Thyroid gland (tissue), 4 donors: Measurements from ENCODE around the gene DAPP1.

Source experiments
- CTCF ChIP-seq, 6 experiments: fragments of 200-600 bp in 3 of 6; fragments of 450-650 bp in 3 of 6; sonication (generic) in 3 of 6; IDR thresholded peaks; one replicate each; pipeline ENCODE4 v1.5.1; 2016 to 2019; ENCODE audit warnings: antibody characterized with exemption in 6 of 6, mild to moderate bottlenecking in 2 of 6, inconsistent platforms in 1 of 6, moderate library complexity in 1 of 6
- POLR2A ChIP-seq, 2 donors: fragments of 450-650 bp; IDR thresholded peaks; one replicate each; pipeline ENCODE4 v1.6.1; 2017; ENCODE audit warnings: antibody characterized with exemption in 2 of 2, mild to moderate bottlenecking in 2 of 2, moderate library complexity in 1 of 2

DNA sequence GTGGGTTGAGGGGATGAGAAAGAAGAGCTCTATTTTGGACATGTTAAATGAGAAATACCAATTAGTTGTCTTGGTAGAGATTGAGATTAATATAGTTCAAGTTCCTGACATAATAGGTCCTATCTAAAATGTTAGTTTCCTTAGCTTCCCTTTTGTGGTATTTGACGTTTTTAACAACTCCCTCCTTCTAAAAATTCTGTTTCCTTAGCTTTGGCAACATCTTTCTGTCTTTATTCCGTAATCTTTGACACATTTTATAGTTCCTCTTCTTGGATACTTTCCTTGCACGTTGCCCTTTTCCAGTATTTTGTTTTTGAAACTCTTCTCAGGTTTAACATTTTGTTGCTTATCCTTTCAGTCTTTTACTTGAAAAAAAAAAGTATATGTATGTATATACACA, 40.7 kb downstream of the DAPP1 start:
- no peak for TF ChIP-seq CTCF (IDR thresholded peaks at IDR 0.05)
- no peak for TF ChIP-seq POLR2A (IDR thresholded peaks at IDR 0.05)
